HG03025 (cell line): ENCODE data around the gene NAB2.

Source experiments
- ATAC-seq: cut with Tn5 transposase; IDR thresholded peaks from one replicate; pipeline ENCODE4 v1.9.1; 2021; ENCODE audit warnings: mild to moderate bottlenecking, moderate library complexity; ENCODE audit not compliant: unreplicated experiment, low FRiP score

NAB2 gene

GRCh38 chr12:57129321-57129842 lies 40.5 kb downstream of the NAB2 start:
- ATAC-seq, result no peak

- ATAC-seq, result no peak
Observed at GRCh38 chr12:57129889-57130288, 41.0 kb downstream of the NAB2 start.

GRCh38 chr12:57130941-57131340 lies 42.0 kb downstream of the NAB2 start:
- ATAC-seq, result no peak

GRCh38 chr12:57131896-57132744 lies 43.2 kb downstream of the NAB2 start:
- no peak for ATAC-seq

- ATAC-seq, result no peak
Observed at GRCh38 chr12:57133013-57133569, 44.2 kb downstream of the NAB2 start.

- no peak for ATAC-seq
Observed at GRCh38 chr12:57133916-57134315, 45.0 kb downstream of the NAB2 start.

- ATAC-seq, result no peak
Observed at GRCh38 chr12:57134949-57135348, 46.0 kb downstream of the NAB2 start.

GRCh38 chr12:57135527-57136326 lies 46.8 kb downstream of the NAB2 start:
- no peak for ATAC-seq

- no peak for ATAC-seq
Observed at GRCh38 chr12:57138526-57139272, 49.8 kb downstream of the NAB2 start.

- ATAC-seq, result no peak
Observed at GRCh38 chr12:57139796-57140649, 51.1 kb downstream of the NAB2 start.

- ATAC-seq, result no peak
Observed at GRCh38 chr12:57141249-57141648, 52.3 kb downstream of the NAB2 start.

- ATAC-seq, result no peak
Observed at GRCh38 chr12:57142121-57142520, 53.2 kb downstream of the NAB2 start.

GRCh38 chr12:57142727-57143126 lies 53.8 kb downstream of the NAB2 start:
- no peak for ATAC-seq

- no peak for ATAC-seq
Observed at GRCh38 chr12:57143454-57143853, 54.5 kb downstream of the NAB2 start.
